ENCODE results near the gene DLG4.

- no peak for TF ChIP-seq POLR2A (IDR thresholded peaks at IDR 0.05)
- no peak for TF ChIP-seq CTCF (IDR thresholded peaks at IDR 0.05)
- TF ChIP-seq EP300 (IDR thresholded peaks at IDR 0.05): no peak
- TF ChIP-seq POLR2AphosphoS5 (IDR thresholded peaks at IDR 0.05): no peak
Observed at GRCh38 chr17:7146115-7146514, 73.5 kb downstream of the DLG4 start.
